MM.1S (cell line): ENCODE data around the gene CAPN5.

Source experiments
- EZH2 ChIP-seq: fragments of 300-600 bp; sonication (generic); optimal IDR thresholded peaks from 2 replicates; pipeline ENCODE3; 2017; ENCODE audit warnings: low read depth, mild to moderate bottlenecking, antibody characterized with exemption, low read length, mixed read lengths
- TF ChIP-seq, protein P1 (sequence below): fragments of 300-600 bp; sonication (generic); IDR thresholded peaks from 2 replicates; pipeline ENCODE4 v1.5.1; 2016; ENCODE audit warnings: antibody characterized with exemption, low read length, mixed read lengths

DNA sequence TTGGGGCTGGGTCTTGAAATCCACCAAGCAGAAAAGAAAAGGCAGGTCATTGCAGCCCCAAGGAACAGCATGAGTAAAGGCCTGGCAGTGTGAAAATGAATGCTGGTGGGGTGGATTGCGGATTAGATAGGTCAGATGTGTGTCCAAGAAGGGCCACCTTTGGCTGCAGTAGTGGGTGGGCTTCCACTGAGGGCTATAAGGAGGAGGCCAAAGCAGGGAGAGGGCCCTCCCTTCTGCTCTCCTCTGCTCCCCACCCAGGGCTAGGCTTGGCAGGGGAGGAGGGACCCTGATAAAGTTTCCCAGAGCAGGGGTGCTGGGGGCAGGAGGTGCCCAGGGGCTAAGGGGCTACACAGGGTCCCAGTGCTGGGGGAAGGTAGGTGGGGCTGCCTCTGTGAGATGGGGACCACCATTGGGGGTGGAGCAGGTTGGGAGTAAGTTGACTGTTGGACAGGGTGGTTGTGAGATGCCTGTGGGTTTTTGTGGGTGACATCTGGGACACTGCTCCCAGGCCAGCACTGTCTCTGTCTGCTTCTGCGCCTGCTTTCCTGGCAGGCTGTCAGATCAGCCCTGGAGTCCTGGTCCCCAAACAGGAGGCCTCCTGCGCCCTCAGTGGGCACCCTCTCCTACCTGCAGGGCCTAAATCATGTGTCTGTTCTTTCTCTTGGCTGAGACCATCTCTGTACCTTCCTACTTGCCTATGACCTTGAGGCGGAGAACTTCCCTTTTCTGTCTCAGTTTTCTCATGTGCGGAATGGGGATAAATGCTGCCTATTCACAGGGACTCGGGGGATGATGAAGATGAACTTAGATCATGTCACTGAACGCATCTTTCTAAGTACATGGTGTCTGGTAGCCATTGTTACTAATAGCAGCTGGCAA, 1.9 kb downstream of the CAPN5 start:
- TF ChIP-seq, protein P1, sequence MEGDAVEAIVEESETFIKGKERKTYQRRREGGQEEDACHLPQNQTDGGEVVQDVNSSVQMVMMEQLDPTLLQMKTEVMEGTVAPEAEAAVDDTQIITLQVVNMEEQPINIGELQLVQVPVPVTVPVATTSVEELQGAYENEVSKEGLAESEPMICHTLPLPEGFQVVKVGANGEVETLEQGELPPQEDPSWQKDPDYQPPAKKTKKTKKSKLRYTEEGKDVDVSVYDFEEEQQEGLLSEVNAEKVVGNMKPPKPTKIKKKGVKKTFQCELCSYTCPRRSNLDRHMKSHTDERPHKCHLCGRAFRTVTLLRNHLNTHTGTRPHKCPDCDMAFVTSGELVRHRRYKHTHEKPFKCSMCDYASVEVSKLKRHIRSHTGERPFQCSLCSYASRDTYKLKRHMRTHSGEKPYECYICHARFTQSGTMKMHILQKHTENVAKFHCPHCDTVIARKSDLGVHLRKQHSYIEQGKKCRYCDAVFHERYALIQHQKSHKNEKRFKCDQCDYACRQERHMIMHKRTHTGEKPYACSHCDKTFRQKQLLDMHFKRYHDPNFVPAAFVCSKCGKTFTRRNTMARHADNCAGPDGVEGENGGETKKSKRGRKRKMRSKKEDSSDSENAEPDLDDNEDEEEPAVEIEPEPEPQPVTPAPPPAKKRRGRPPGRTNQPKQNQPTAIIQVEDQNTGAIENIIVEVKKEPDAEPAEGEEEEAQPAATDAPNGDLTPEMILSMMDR: no peak
- TF ChIP-seq EZH2: no peak
